GM19238 (cell line): ENCODE results near the gene USH1C.

Source experiments
- DNase-seq: peaks from one replicate; pipeline ENCODE4 v3.0.0; 2011; ENCODE audit warnings: low spot score; ENCODE audit not compliant: insufficient read length

The USH1C gene

DNA sequence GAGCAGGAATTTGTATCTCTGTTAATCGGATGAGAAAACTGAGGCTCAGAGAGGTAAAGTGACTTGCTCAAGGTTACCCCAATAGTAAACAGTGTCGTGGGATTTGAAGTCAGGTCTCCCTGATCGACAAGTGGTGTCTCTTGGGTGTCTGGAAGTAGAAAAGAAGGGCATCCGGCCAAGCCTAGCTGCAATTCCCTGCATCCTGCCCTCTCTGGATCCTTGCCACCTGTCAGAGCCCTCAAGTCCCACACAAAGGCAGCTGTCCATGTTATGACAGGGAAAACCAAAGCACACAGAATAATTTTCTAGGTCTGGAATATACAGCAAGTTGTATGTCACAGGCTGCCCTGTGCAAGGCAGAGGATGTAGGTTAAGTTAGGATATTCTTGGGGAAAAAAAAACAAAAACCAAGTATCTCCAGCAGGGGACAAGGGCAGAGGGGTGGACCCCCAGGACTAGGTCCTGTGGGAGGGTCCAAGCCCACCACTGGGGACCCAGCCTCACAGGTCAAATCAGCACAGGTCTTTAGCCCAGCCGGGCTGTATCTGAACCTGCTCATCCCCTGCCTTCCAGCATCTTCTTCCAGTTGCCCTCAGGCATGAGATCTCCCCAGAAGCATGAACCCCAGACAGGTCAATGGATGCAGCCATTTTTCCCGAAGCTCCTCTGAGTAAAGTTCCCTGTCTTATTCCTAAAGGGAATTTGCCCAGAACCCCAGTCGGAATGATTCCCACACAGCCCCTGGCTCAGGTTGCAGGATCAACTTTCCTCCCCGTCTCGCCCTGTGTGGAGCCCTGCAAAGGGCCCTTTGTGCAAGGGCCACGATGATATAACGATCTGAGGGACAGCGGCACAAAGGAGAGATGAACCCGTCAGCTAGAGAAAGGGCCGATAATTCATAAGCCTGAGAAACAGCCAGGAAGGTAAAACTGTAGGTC, 15.0 kb downstream of the USH1C start:
- DNase-seq: no peak

DNA sequence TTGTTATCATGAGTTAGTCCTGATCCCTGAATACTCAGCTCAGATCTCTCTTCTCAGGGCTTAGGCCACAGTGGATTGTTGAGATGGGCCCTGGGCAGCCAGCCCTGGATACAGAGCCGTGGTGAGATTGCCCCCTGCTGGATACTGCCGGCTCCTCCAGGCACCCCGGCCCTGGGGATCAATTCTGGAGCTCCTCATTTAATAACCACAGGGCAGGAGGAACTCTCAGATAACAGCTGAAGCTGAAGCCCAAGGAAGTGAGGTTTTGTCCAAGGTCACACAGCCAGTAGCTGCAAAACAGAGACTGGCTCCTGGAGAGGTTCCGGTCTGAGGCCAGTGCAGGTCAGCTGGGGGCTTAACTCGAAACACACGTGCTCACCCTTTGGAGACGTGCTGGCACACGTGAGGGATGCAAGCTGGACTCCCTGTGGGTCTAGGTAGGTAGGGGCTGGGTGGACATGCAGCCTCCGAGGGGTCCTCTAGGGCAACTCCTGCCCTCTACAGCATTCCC, 16.0 kb downstream of the USH1C start:
- peak; percentile 73 for DNase-seq

DNA sequence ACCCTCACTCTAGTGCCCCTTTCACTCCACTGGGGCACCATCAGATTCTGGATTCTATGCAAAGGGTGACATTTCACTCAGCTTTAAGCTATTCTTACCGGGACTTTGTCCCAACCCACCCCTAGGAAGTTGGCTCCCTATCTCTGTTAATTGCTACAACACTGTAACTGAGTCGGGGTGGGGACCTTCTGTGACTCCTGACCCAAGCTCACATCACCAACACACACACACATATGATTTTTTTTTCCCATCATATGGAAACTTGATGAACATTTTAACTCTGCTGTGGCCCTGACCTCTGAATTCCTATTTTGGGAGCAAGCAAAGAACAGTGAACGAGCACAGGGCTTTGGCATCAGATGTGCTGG, 16.6 kb downstream of the USH1C start:
- no peak for DNase-seq

DNA sequence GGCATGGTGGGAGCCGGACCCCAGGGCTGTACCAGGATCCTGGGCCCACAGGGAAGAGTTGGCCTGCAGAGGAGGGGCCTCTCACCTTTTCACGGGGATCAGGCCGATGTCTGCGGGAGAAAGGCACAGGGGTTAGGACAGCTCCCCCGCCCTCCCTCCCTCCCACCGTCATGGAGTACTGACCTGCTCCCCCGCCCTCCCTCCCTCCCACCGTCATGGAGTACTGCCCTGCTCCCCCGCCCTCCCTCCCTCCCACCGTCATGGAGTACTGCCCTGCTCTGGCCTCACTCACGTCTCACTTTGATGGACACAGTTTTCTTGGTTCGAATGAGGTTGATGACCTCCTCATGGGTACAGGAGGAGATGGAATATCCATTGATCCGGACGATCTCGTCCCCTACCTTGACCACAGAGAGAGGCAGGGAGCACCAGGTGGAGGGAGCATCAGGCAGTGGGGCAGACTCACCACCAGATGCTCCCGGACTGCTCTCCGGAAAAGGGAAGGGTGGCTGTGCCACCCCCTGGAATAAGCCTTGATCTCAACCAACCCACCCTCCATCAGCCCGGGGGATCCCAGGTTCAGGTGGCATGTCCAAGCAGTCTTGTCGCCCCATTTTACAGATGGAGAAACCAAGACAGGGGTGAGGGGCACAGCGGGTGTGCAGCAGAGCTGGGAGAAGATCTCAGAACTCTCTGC, 17.1 kb downstream of the USH1C start:
- no peak for DNase-seq

DNA sequence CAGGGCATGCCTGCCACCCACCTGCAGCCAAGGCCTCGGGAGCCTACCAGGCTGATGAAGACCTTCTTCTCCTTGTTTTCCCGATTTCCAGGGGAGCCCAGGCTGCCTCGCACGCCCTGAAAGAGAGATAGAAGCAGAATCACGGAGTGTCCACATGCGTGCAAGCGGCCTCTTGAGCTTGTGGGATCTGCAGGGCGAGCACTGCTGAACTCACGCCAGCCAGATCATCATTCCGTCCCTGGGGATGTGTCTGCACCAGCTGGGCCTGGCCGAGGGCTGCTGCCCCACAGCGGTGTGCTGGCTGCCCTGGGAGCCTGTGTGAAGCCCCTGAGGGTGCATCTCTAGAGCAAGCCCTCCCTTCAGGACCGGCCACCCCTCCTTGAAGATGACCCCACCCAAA, 17.9 kb downstream of the USH1C start:
- DNase-seq: no peak

DNA sequence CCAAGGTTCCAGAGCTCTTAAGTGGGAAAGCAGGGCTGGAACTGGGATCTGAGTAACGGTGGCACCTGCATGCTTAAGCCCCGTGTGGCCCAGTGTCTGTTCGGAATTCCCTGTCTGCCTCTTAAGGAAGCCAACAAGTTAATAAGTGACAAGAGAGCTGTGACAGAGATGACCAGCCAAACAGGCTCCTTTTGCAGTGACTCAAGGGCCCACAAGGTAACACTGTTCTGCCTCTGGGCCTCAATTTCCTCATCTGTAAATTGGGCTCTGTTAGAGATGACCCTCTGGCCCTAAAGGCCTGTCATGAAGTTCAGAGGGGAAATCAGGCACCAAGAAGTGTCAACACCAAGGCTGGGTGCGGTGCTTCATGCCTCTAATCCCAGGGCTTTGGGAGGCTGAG, 18.6 kb downstream of the USH1C start:
- no peak for DNase-seq

DNA sequence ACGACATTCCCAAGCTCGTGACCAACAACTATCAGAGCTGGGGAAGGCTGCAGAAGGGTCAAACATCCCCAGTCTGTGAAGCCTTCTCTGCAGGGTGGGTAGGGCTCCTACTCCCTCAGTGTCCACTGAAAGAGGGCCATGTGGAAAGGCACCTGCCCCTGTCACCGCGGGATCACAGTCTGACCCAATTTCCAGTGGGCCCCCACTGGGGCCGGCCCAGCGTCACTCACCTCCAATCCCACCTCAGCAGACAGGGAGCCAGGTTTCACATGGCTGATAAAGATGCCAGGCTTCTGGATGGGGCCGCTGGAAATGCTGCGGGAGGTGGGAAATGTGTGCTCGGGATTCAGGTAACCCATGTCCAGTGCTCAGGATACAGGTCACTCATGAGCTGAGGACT, 20.0 kb downstream of the USH1C start:
- no peak for DNase-seq

DNA sequence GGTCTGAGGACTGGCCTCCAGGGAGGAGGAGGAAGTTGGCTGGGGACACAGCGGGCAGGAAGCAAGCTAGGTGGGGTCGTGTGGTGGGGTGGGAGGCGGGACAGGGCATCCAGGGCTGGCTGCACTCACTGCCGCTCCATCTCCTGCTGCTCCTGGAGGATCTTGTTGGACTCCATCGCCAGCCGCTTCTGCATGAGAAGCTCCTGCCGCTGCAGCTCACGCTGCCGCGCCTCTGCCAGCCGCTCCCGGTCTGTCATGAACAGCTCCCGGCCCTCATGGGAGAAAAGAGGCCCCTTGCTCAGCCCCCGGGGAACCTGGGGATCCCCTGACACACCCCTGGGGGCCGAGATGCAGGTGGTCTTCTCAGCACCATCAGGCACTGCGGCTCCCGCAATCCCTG, 21.6 kb downstream of the USH1C start:
- no peak for DNase-seq

DNA sequence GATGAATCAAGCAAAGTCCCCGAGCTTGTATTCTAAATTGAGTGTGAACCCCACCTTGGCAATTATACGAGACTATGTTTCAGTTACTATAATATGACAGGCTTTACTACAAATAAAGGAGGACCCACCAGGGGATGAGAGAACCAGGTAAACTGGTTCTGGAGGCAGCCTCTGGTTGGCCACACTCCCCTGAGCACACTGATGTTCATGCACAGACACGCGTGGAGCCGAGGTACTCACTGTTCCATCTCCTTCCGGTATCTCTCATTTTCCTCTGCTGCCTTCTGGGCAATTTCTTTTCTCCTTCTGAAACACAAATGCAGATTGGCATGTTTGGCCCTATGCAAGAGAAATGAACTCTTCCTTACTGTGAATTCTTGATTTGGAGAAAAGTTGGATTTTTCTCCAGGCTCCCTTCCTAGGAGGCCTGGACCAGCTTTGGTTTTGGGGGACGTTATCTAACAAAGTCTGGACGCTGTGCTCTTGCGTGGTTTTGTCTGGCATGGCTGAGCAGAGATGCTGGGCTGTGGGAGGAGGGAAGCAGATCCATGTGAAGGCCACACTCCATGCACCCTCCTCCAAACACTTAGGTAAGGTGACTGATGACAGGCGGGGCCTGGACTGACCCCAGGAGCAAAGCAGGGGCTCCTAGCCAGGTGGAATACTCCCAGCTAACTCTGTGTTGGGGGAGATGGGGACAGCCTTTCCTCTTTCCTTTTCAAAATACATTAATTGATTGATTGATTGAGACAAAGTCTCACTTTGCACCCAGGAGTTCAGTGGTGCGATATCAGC, 22.9 kb downstream of the USH1C start:
- DNase-seq: no peak

DNA sequence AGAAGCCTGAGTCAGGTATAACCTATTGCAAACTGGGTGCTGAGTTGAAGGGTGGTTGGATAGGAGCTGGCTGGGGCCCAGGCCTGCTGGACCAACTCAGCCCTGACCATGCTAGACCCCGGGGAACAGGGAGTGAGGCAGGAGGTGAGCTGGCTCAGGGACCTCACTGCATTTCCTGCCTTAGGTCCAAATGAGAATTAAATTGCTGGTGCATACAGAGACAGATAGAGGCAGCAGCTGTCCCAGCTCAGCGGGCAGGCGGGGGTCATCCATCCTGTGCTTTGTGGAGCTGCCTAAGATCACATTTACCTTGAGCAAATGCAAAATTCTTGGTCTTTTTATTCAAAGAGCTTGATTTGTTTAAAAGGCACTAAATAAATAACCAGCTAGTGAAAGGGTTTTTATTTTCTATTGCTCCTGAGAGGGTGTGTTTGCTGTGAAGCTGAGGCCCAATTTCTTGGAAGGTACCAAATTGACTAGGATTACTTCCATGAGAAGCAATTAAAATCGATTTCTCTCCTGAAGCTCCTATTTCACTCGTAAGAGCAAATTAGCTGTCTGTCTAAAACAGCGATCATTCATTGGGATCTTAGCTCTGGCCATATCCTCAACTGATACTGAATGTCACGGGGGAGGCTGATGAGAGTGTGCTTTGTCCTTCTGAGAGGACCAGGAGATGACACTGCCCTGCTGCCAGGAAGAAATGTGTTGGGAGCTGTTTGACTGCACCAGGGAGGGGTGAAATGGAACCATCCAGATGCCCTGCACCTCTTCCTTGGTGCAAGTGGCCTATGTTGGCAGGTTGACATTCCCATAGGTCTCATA, 24.9 kb downstream of the USH1C start:
- no peak for DNase-seq

DNA sequence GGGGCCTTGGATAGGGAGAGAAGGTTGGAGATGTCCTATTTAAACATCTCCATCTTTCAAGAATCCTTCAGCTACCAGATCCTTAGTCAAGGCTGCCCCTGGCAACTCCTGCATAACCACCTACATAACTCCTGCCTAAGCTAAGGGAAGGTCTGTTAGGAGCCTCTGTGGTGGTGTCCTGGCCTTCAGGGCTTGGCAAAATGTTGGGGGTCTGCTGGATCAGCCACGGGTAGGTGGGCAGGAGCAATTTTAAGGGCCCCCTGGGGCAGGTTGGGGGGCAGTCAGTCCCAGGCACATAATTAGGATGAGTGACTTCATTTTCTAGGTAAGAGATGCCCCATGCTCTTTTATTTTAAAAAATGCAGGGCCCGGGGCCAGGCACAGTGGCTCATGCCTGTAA, 25.9 kb downstream of the USH1C start:
- DNase-seq: no peak

DNA sequence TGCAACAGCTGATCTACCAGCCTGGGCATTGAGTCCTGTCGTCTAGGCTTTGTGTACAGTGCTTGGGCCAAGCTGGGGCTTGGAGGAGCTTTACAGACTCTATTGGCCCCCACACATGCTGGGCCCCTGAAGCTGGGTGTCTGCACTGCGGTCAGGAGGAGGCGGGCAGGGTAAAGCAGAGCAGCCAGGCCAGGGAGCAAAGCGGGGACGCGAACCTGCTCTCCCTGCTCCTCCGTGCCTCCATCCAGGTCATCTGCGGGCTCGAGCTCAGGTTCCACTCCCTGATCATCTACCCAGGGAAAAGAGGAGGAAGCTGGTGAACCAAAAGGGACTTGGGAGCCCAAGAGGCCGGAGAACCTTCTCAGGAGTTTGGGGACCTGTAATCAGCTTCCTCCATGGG, 27.0 kb downstream of the USH1C start:
- no peak for DNase-seq

DNA sequence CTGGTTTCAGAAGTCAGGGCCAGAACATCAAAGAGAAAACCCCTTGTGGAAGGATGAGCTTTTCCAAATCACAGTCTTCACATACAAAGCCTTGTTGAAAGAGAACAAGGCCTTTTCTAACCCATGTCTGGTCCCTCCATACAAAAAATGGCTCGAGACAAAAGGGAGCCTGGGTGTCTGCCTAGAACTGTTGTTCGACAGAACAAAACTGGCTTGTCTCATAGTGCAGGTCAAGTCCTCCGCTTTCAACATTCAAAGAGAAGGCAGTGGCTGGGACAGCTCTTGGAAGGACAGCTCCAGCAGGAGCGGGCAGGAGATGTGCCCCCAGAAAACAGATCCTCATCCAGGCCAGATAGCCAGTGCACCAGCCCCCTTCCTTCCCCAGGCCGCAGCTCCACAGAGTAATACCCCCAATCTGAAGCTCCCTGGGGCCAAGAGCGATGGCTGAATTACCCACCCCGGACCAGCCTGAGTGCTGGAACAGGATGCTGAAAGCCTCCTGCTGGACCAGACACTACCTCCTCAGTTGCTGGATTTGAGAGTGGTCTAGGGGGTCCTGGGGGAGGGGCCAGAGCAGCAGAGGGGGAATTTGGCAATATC, 27.6 kb downstream of the USH1C start:
- DNase-seq: no peak

DNA sequence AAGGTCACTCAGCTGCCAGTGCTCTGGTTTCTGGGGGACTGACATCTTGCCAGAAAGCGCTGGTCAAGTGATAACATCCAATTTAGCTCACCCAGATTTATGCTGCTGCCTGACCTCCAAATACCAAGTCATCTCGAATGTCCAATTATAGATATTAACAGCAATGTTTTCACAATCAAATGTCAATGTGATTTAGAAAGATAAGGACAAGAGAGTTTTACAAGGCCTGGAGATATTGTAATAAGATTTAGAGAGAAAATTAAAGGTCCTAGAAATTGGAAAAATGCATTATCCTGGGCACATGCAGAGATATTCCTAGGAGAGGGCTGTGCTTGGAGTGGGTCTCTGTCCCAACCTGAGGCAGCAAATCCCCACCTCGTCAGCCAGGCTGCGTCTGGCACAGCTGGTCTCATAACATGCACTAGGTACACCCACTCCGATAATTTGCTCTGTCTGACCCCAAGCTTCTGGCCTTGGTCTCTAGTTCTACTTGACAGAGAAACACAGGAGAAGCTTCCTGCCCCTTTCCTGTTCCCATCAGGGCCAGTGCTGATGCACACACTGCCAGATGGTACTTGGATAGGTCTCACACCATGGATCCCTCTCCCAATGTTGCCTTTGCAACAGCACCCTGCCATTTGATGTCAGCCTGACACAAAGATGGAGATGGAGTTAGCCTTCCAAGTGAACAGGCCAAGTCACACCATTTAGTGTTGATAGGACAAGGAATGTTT, 28.6 kb downstream of the USH1C start:
- no peak for DNase-seq

DNA sequence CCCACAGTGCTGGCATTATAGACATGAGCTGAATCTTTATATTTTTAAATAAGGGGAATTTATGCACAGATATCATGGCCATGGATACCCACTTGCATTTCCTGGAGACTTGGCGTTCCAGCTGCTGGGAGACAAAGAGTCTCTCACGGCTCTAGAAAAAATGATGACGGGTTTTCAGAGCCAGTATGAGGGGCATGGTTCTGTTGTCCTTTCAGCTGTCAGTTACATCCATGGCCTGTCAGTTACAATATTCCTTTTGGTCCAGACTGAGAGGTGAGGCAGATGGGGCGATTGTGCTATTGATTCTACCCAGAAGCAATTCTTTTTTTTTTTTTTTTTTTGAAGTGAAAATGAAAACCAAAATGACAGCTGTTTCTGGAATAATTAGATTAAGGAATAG, 29.7 kb downstream of the USH1C start:
- no peak for DNase-seq

DNA sequence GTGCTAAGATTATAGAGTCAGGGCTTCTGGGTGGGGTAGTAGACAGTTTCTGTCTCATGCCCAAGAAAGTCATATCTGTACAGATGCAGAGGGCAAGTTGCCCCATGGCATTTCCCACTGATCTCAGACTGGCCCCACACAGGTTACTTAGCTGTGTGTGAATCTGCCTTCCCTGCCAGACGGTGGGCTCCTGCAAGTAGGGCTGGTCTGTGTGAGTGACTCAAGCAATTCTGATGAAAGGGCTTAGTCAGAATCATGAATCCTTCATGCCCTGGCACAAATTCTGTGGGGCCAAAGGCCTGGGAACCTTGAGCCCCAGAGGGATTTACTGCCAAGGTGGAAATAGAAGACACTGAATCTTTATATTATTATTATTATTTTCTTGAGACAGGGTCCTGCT, 30.4 kb downstream of the USH1C start:
- no peak for DNase-seq

DNA sequence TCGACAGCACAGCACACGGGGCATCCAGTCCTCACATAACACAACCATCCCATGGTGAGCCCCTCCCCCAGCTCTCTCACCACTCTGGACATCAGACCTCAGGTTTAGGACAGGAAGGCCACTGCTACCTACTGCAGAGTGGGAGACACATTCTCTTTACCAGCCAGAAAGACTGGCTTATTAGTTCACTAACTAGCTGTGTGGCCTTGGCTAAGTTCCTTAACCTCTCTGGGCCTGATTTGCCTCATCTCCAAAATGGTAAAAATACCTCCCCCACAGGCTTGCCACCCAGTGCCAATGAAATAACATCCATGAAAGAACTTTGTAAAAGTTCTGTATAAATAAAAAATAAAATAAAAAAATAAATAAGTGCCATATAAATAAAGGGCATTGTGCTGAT, 32.1 kb downstream of the USH1C start:
- no peak for DNase-seq

DNA sequence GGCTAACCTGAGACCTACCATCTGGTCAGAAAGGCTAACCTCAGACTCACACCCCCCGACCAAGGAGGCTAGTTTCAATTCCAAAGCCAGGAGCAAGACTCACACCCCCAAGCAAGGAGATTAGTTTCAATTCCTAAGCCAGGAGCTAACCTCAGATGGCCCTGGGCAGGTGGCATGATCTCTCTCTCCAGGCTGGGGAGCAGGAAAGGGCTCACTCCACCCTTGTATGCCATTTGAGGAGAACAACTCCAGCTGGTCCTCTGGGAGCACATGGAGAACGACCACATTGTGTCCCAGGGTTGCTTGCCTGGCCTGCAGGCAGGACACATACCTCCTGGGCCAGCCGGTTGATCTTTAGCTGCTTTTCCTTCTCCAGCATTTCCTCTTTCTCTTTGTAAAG, 32.6 kb downstream of the USH1C start:
- no peak for DNase-seq

DNA sequence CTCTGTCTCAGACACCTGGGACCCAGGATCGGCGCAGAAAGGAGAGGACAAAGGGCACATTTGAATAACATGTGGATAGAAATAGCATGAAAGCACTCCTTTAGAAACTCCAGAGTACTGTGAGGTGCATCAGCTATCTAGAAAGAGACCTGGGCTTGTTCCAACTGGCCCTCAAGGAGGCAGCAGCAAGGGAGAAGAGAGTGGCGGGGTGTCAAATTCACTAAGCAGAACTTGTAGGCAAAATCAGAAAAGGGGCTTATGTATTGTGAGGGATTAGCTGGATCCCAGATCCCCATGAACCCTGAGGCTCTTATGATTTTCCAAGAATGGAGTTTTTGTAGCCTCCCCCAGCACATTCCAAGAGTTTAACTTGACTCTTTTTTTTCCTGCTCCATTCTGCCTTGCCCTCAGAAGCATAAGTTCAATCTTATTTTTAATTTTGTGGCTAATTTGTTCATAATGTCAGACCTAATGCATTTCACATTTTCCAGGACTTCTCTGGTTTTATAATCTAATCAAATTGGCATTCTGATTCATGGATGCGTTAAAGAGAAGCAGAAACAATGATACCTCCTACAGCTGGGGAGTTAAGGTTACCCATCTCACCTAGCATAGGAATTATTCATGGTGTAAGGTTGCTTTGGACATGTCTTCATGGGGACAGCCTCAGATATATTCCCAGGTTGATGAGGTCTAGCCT, 33.6 kb downstream of the USH1C start:
- DNase-seq: no peak
